ENCODE measurements around the gene NDUFS7. TPM values are rescaled to one million over a fixed set of nuclear protein-coding genes. Genes with fewer than 3 reads are reported as not detected.

Gene NDUFS7
- polyA plus RNA-seq, 3 donors = 119 to 232 (median 211) TPM

- no peaks in the 10 kb centered on the region for H3K36me3 ChIP-seq (replicated peaks in 1 of 2; ENCODE audit: control insufficient read depth in 1 of 2, insufficient read depth in 2 of 2, low read length in 2 of 2)
- peaks cover 12% of the 10 kb centered on the region for H3K79me2 ChIP-seq (ENCODE audit: insufficient read depth, low read length)
- no peak overlapping the region for H3K4me3 ChIP-seq (replicated peaks in 1 of 3; ENCODE audit: low read depth in 2 of 3, low read length in 3 of 3)
- no peak overlapping the region for H3K4me2 ChIP-seq (replicated peaks; ENCODE audit: extremely low read depth, low read length, poor library complexity, severe bottlenecking)
- intact Hi-C loops (cut with micrococcal nuclease) = loop anchor here (5.0 kb wide), 1 partner anchor 103 kb away; the partner anchor contains the start of gene FAM174C (in 2 of the 2)
- 87% methylated on average over 4 of the region's 12 CpGs for WGBS (ENCODE audit: insufficient coverage)
- no peak overlapping the region for H3K9ac ChIP-seq (ENCODE audit: insufficient read depth, low read length, poor library complexity, severe bottlenecking)
- Mint-ChIP-seq H3K4me1 (peaks cover 14% of the 10 kb centered on the region), H3K4me3 (no peak overlapping the region), H3K27ac (no peak overlapping the region), H3K27me3 (ENCODE audit: low read depth in 3 of 3) (peaks cover 1 to 15% (median 9%) of the 10 kb centered on the region in 3 donors), H3K36me3 (peaks cover 8 to 15% of the 10 kb centered on the region in 2 donors), H3K9me3 (no peaks in the 10 kb centered on the region)
- DNase-seq = no peak
- no peak for TF ChIP-seq CTCF (IDR thresholded peaks at IDR 0.05)
- peaks cover 11% of the 10 kb centered on the region in 2 donors for H3K4me1 ChIP-seq (ENCODE audit: control insufficient read depth in 1 of 2, insufficient read depth in 2 of 2, low read length in 2 of 2)
- no peaks in the 10 kb centered on the region for H3K9me3 ChIP-seq (replicated peaks in 1 of 2; ENCODE audit: control insufficient read depth in 1 of 2, insufficient read depth in 1 of 2, low read length in 2 of 2)
- H2AFZ ChIP-seq (ENCODE audit: insufficient read depth, low read depth, low read length, poor library complexity, severe bottlenecking) = no peak overlapping the region
- H3K27me3 ChIP-seq (ENCODE audit: control insufficient read depth in 2 of 2, insufficient read depth in 2 of 2, low read length in 2 of 2) = no peaks in the 10 kb centered on the region
- H4K20me1 ChIP-seq (ENCODE audit: insufficient read depth, low read length) = no peaks in the 10 kb centered on the region
- H3K27ac ChIP-seq (ENCODE audit: low read depth in 1 of 2, low read length in 2 of 2) = no peak overlapping the region
Observed at GRCh38 chr19:1379961-1380489, 3.7 kb upstream of the NDUFS7 start.

GRCh38 chr19:1382250-1382649 is 1.5 kb upstream of the NDUFS7 start:
- Histone ChIP-seq H3K4me2 (replicated peaks; ENCODE audit: extremely low read depth, low read length, poor library complexity, severe bottlenecking) (no peak overlapping the region), H3K9ac (ENCODE audit: insufficient read depth, low read length, poor library complexity, severe bottlenecking) (no peak overlapping the region), H2AFZ (ENCODE audit: insufficient read depth, low read depth, low read length, poor library complexity, severe bottlenecking) (no peak overlapping the region), H3K36me3 (replicated peaks in 1 of 2; ENCODE audit: control insufficient read depth in 1 of 2, insufficient read depth in 2 of 2, low read length in 2 of 2) (peaks cover 4 to 6% of the 10 kb centered on the region in 2 donors), H3K9me3 (replicated peaks in 1 of 2; ENCODE audit: control insufficient read depth in 1 of 2, insufficient read depth in 1 of 2, low read length in 2 of 2) (no peaks in the 10 kb centered on the region), H4K20me1 (ENCODE audit: insufficient read depth, low read length) (no peaks in the 10 kb centered on the region), H3K79me2 (ENCODE audit: insufficient read depth, low read length) (peaks cover 27% of the 10 kb centered on the region), H3K27ac (ENCODE audit: low read depth in 1 of 2, low read length in 2 of 2) (no peak overlapping the region), H3K27me3 (ENCODE audit: control insufficient read depth in 2 of 2, insufficient read depth in 2 of 2, low read length in 2 of 2) (no peaks in the 10 kb centered on the region), H3K4me1 (ENCODE audit: control insufficient read depth in 1 of 2, insufficient read depth in 2 of 2, low read length in 2 of 2) (peaks cover 12 to 14% of the 10 kb centered on the region in 2 donors), H3K4me3 (replicated peaks in 1 of 3; ENCODE audit: low read depth in 2 of 3, low read length in 3 of 3) (no peak overlapping the region)
- Mint-ChIP-seq H3K27me3 (ENCODE audit: low read depth in 3 of 3) (peaks cover 1 to 15% (median 9%) of the 10 kb centered on the region in 3 donors), H3K9me3 (peaks cover 0 to 2% (median 0%) of the 10 kb centered on the region in 7 donors), H3K4me3 (no peak overlapping the region), H3K4me1 (peaks cover 20% of the 10 kb centered on the region), H3K27ac (no peak overlapping the region), H3K36me3 (peaks cover 6 to 16% of the 10 kb centered on the region in 2 donors)
- DNase-seq = no peak
- intact Hi-C loops (cut with micrococcal nuclease) = loop anchor here (2.0 to 5.0 kb wide), 2 partner anchors 57 to 105 kb away; partner anchors contain the start of genes FAM174C (in 2 of the 2) and RPS15 (in 1 of the 2)
- no peak for TF ChIP-seq CTCF (IDR thresholded peaks at IDR 0.05)
- WGBS (ENCODE audit: insufficient coverage) = 100% methylated on average over 2 of the region's 3 CpGs

Data from CD14-positive monocyte (primary cell).